NCI-H446 treated with DMSO at 0.1 percent for 48 hours (cell line): ENCODE results near the gene PCDHB11.
"Not testable (repeated sequence)": the region's sequence is repeated elsewhere in the genome, so short reads cannot be mapped to it uniquely, and the experiment has no call there.

Experiments
- DNase-seq: peaks from one replicate; lab custom pipeline; 2025; lab: John Stamatoyannopoulos, UW

PCDHB11 gene

GRCh38 chr5:141241496-141241895, 42.1 kb downstream of the PCDHB11 start:
- no peak for DNase-seq

- DNase-seq, result peak; percentile 14
Observed at GRCh38 chr5:141245250-141245717, 45.9 kb downstream of the PCDHB11 start, which contains the start of gene PCDHB15. TSS of gene PCDHB15 (plus strand) at chr5:141245395. CDS start at chr5:141245579, 184 bp downstream.

- not testable (repeated sequence) for DNase-seq
Observed at GRCh38 chr5:141246971-141247370, 47.5 kb downstream of the PCDHB11 start.

GRCh38 chr5:141247434-141247833, 48.0 kb downstream of the PCDHB11 start:
- not testable (repeated sequence) for DNase-seq

GRCh38 chr5:141250576-141250975, 51.1 kb downstream of the PCDHB11 start:
- no peak for DNase-seq
